Measurements from ENCODE around the gene ZXDC.
A peak's percentile ranks its signal among the peaks of the same experiment; 100 is the strongest.

Gene ZXDC

DNA sequence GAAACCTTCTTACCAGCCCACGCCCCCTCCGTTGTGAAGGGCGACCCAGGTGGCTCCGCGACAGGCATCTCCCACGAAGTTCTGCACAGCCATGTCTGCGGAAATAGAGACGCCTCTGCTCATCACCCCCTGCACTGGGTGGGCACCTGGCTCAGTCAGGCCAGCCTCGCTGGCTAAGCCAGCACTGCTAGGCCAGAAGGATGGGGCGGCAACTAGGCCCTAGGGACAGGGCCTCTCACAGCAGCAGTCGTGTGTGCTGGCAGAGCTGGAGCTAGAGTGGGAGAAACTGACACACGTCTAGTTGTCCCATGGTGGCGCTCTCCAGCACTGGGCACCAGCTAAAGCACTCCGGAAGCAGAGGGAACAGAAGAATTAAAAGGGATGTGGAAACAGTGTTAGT, 12.5 kb upstream of the ZXDC start:
- DNase-seq = no peak

DNA sequence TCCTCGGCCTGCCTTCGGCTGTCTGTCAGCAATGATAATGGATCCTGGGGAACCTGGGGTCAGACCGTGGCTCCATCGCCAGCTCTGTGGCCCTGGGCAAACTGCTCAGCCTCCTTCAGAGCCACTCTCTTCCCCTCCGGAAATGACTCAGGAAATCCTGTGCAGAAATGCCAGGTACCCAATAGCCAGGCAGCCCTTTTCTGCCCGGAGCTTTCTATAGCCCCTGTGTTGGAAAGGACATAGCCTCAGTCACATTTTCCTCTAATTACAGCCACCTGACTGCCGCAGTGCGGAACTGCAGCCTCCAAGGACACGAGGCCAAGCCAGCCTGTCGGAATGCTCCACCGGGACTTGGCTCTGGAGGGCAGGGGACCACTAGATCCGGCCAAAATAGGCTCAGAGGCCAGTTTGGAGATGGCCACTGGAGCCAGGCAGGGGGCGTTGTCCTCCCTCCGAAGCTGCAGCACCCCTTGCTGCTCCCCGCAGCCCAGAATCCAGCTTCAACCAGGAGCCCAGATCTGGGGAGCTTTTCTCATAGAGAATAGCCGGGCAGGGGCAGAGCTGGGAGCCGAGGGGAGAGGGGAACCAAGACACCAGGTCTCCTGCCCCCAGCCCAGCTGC, 11.6 kb upstream of the ZXDC start:
- no peak for DNase-seq

DNA sequence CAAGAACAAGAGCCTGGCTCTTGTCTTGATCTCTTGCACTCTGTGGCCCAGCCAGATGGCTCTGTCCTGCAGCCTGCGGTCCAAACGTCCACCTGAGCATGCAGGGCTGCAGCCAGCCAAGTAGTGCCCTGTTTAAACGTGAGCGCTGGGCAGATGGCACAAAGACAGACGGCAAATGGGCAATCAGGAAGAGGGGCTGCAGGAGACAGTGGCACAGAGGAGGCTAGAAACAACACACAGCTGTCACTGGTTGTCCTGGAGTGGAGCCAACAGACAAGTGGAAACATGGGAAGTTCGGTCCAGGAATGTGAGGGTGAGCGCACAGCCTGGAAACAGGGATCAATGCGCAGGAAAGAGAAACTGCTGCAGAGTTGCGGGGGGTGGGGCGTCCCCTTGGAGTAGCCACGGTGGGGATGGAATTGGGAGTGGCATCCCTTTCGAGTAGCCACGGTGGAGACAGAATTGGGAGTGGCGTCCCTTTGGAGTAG, 10.7 kb upstream of the ZXDC start:
- DNase-seq = no peak

- no peak for DNase-seq
These were observed 10.3 kb upstream of the ZXDC start for GRCh38 chr3:126485956-126486355.

DNA sequence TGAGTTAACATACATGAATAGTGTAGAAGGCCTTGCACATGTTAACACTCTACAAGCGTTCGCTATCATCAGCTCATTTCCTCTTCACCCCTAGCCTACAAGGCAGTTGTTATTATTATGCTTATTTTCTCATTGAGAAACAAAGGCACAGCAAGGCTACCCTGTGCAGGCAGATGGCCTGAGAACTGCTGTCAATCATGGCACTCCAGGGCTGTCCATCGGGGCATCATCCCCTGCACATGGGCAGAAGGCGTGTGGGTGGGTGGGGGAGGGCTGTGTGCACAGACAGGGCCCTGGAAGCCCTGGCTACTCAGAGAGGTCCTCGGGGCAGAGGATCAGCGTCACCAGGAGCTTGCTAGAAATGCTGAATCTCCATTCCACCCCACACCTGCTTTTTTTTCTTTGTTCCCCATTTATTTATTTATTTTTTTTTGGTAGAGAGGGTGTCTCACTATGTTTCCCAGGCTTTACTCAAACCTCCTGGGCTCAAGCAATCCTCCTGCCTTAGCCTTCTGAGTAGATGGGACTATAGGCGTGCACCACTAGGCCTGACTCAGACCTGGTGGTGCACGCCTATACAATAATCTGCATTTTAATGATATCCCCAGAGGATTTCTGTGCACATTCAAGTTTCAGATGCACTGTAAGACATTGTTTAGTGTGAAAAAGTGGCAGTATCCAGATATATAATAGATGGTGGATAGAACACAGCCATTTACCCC, 9.6 kb upstream of the ZXDC start:
- DNase-seq = no peak

GRCh38 chr3:126484662-126485061, 9.0 kb upstream of the ZXDC start:
- no peak for DNase-seq

GRCh38 chr3:126484148-126484547, 8.5 kb upstream of the ZXDC start:
- DNase-seq = no peak

DNA sequence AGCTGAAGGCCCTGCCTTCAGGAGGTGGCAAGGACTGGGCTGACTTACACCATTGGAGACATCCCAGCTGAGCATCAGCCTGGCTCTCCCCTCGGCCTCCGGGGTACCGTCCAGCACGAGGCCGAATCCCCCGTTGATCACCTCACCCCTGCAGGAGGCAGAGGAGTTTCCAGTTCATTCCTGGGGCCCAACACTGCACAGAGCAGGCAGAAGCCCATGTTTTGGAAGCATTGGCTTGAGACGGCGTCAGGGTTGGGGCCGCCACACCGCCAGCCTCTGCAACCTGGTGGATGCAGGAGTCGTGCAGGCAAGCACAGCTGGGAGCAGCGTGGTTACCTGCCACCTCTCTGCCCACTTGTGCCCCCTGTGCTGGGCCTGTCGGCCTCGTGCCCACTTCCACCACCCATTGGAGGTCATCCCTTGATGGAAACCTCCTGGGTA, 7.7 kb upstream of the ZXDC start:
- no peak for DNase-seq

DNA sequence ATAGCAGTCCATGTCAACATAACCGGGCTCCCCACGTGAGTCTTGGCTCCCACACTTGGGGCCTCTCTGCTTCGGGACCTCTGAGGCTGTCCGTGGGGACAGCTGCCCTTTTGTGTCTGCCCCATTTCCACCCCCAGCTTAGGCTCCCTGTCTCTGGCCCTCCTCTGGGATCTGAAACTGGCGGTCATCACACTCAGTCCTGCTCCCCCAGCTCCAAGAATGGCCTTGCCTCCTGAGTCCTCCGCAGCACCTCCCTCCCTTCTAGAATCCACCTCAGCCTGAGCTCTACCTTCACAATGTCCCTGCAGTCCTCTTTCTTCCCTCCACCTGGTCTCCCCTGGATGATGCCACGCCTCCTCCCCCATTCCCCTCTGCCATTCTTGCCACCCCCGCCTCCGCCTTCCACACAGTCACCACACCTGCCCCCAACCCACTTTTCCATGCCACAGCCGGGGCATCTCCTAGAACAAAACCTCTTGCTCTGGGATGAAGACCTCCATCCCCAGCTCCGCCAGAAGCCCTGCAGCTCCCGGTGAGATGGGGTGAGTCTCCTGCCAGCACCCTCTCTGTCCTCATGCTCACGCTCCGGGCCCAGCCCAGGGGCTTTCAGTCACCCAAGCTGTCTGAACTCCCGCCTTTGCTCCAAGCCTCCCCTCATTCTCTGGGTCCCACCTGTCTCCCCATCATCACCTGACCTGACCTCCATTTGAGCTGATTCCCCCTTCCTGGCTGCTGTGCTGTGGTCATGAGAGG, 7.0 kb upstream of the ZXDC start:
- DNase-seq = no peak

DNA sequence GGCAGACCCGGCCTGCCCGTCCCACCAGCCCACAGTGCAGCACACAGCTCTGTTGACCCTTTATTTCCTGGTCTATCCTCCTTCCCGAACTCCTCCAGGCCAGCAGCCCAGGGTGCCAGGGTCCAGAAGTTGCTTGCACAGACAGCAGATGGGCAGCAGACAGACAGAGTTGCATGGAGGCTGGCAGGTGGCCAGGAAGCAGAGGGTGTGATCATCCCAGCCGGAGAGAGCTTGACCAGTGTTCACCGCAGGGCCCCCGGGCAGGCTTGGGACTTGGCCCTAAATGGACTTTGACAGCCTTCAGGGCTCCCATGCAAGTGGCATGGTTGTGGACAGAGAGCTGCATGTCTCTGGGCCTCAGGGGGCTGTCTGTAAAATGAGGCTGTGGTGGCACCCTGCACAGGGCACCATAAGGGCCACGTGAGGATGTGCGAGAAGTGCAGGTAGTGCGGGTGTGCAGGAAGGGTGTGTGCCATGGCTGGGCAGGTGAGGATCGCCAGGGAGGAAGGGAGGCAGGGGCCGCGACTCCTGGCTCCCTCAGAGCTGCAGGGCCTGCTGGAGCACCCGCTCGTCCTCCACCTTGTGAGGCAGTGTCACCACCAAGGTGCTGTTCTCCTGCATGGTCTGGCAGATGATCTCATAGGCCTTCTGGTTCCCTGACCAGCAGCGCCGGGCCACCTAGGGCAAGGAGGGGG, 6.3 kb upstream of the ZXDC start:
- DNase-seq = no peak

GRCh38 chr3:126480861-126481260, 5.2 kb upstream of the ZXDC start:
- DNase-seq = no peak

GRCh38 chr3:126480206-126480605, 4.5 kb upstream of the ZXDC start:
- DNase-seq = no peak

- DNase-seq = no peak
These were observed 4.0 kb upstream of the ZXDC start for GRCh38 chr3:126479642-126480041.

DNA sequence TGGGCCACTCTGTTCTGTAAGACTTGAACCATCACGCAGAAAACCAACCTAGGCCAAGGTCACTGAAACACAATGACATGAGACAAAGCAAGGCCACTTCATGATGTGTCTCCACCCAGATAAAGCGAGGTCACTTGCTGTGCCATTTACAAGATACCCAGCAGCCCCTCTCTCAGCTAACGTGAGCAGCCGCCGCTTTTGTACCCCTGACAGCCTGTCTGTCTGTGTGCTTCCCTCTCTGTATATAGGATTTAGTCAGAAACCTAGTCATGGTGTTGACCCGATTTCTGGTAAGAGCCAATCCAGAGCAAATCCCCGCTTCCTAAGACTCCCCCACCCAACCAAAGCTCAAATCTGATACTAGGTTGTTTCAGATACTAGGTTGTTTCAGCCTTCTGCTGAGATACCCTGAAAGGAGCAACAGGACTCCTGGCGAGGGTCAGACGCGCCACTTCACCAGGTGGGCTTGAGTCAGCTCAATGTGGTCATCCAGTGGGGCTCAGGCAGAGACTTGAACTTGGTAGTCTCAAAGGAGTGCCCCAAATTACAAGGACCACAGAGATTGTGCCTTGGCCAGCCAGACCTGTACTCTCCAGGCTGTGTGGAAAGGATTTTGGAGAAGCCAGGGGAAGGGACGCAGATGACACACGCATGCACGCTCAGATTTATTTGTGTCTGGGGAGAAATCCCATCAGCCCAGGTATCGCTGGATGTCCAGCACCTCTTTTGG, 3.1 kb upstream of the ZXDC start:
- no peak for DNase-seq

DNA sequence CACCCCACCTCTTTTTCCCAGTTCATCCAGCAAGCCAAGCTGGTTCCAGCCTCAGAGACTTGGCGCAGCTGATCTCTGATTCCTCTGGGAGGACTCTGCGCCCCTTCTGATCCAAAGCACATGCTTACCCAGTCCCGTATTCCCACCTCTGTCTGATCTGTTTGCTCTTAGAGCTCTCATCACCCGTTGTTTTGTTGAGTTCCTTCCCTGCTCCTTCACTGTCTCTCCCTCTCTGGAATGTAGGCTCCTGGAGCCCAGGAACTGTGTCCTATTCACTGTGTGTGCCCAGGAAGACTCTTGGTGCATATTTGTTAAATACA, 1.3 kb upstream of the ZXDC start:
- DNase-seq = no peak

- DNase-seq = no peak
These were observed 722 bp upstream of the ZXDC start for GRCh38 chr3:126476166-126477060.

GRCh38 chr3:126474498-126475412, 936 bp downstream of the ZXDC start:
- DNase-seq = peak; percentile 52

GRCh38 chr3:126473292-126474168, 2.2 kb downstream of the ZXDC start:
- no peak for DNase-seq

DNA sequence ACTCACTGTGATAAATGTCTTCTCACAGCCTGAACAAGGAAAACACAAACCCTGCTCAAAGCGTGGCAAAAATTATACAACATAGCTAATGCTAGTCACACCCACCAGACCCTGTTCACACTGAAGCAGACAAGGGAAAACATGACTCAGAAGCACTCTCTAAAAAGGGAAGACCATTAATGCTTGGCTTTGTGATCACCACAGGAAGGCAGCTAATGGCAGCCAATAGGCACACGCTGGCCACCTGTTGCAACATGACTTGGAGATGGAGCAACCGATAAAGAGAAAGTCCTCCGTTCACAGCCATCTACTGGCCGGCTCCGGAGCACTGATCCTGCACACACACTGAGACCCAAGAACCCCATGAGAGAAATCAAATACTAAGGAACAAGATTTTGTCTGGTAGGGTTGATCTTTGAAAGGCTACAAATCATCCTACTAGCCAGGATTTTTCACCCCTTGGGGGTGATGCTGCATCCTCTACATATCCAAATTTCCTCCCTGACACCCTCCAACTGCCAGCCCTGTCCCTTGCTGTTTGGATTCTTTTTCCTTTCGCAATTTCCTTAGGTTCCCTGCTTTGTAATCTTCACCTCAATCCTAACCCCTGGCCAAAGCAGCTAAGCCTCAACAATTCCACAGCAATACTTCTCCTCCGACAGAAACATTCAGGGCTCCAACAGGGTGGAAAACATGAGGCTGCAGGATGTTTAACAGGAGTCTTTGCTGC, 3.2 kb downstream of the ZXDC start:
- DNase-seq = peak; percentile 99
